Bronchial epithelial cell (primary cell): ENCODE data around the gene CCDC169. TPM values are rescaled to one million over a fixed set of nuclear protein-coding genes. Genes with fewer than 3 reads are reported as not detected.

ENCODE experiments used
- DNase-seq: peaks from one replicate; pipeline ENCODE4 v3.0.0-alpha.2; 2010; ENCODE audit warnings: low read depth
- FAIRE-seq: peaks from 2 replicates; lab custom pipeline; 2011; peaks lifted over from hg19 to GRCh38; lab: Jason Lieb, UNC
- H3K27me3 ChIP-seq: 2 replicates; pipeline ENCODE4 v1.5.1; 2011; ENCODE audit warnings: low read length; ENCODE audit not compliant: control insufficient read depth, insufficient read depth
- H3K36me3 ChIP-seq: 2 replicates; pipeline ENCODE4 v1.5.1; 2011; ENCODE audit warnings: low read length; ENCODE audit not compliant: control insufficient read depth, insufficient read depth
- H3K4me3 ChIP-seq: 2 replicates; pipeline ENCODE4 v1.5.1; 2011; ENCODE audit warnings: mild to moderate bottlenecking, low read depth, low read length, control low read depth
- total RNA-seq: library from RNA; depleted of rRNA; stranded (reverse); fragments of >200 nt; gene quantifications from 2 replicates; pipeline ENCODE4 v1.2.1, GENCODE V29; 2014
- TF ChIP-seq, protein P1 (sequence below): IDR thresholded peaks from 2 replicates; pipeline ENCODE4 v1.5.1; 2011; ENCODE audit warnings: mild to moderate bottlenecking, moderate library complexity, low read length, control low read depth, inconsistent platforms; ENCODE audit not compliant: insufficient read depth, severe bottlenecking

Gene CCDC169
- total RNA-seq, 1 donor from 2014 or later, result 1.8 TPM

DNA sequence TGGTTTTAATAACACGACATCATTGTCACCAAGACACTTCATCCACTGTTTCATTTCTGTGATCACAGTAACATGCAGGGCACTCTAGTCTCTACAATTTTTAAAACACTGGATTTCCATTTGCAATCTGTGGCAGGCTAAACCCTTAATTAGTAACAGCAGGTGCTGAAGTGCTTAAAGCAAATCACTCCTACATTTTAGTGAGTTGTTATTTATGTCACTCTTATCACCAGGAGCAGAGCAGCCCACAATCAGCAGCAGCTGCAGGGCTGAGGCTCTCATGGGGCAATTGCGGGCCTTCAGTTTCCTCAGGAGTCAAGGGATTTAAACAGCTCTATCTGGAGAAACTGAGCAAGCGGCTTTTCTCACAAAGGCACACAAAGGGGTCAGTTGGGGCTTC is 84.8 kb downstream of the CCDC169 start:
- no peak for FAIRE-seq
- TF ChIP-seq, protein P1, sequence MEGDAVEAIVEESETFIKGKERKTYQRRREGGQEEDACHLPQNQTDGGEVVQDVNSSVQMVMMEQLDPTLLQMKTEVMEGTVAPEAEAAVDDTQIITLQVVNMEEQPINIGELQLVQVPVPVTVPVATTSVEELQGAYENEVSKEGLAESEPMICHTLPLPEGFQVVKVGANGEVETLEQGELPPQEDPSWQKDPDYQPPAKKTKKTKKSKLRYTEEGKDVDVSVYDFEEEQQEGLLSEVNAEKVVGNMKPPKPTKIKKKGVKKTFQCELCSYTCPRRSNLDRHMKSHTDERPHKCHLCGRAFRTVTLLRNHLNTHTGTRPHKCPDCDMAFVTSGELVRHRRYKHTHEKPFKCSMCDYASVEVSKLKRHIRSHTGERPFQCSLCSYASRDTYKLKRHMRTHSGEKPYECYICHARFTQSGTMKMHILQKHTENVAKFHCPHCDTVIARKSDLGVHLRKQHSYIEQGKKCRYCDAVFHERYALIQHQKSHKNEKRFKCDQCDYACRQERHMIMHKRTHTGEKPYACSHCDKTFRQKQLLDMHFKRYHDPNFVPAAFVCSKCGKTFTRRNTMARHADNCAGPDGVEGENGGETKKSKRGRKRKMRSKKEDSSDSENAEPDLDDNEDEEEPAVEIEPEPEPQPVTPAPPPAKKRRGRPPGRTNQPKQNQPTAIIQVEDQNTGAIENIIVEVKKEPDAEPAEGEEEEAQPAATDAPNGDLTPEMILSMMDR, result no peak

GRCh38 chr13:36211567-36211966 is 86.0 kb downstream of the CCDC169 start:
- TF ChIP-seq, protein P1, result no peak
- Histone ChIP-seq H3K4me3 (no peak overlapping the region), H3K27me3 (no peaks in the 10 kb centered on the region), H3K36me3 (no peaks in the 10 kb centered on the region)
- no peak for FAIRE-seq
- DNase-seq, result no peak

More for the DNA sequence above, 84.8 kb downstream of the CCDC169 start:
- Histone ChIP-seq H3K4me3 (no peak overlapping the region), H3K36me3 (no peaks in the 10 kb centered on the region), H3K27me3 (no peaks in the 10 kb centered on the region)
- DNase-seq, result no peak

GRCh38 chr13:36210738-36211137 is 86.9 kb downstream of the CCDC169 start:
- no peak for DNase-seq
- H3K4me3 ChIP-seq, result no peak overlapping the region
- no peaks in the 10 kb centered on the region for H3K36me3 ChIP-seq
- TF ChIP-seq, protein P1, result no peak
- H3K27me3 ChIP-seq, result no peaks in the 10 kb centered on the region
- FAIRE-seq, result no peak

- Histone ChIP-seq H3K4me3 (no peak overlapping the region), H3K36me3 (no peaks in the 10 kb centered on the region), H3K27me3 (no peaks in the 10 kb centered on the region)
- TF ChIP-seq, protein P1, result no peak
- FAIRE-seq, result no peak
- DNase-seq, result no peak
Measured at GRCh38 chr13:36207672-36208071, 89.9 kb downstream of the CCDC169 start.

- TF ChIP-seq, protein P1, result no peak
- no peak for FAIRE-seq
- DNase-seq, result peak; percentile 53
Measured at GRCh38 chr13:36193151-36193855, 104.3 kb downstream of the CCDC169 start.

GRCh38 chr13:36192166-36192565 is 105.4 kb downstream of the CCDC169 start:
- H3K4me3 ChIP-seq, result no peak overlapping the region
- TF ChIP-seq, protein P1, result no peak
- FAIRE-seq, result no peak

More at GRCh38 chr13:36193151-36193855, 104.3 kb downstream of the CCDC169 start:
- no peaks in the 10 kb centered on the region for H3K27me3 ChIP-seq
- no peak overlapping the region for H3K4me3 ChIP-seq
- H3K36me3 ChIP-seq, result no peaks in the 10 kb centered on the region

More at GRCh38 chr13:36192166-36192565, 105.4 kb downstream of the CCDC169 start:
- DNase-seq, result no peak
- Histone ChIP-seq H3K27me3 (no peaks in the 10 kb centered on the region), H3K36me3 (no peaks in the 10 kb centered on the region)
